H9 (cell line): ENCODE results near the gene UBE4A. TPM values are rescaled to one million over a fixed set of nuclear protein-coding genes. Genes with fewer than 3 reads are reported as not detected.

Experiments used
- DNase-seq: peaks from one replicate; pipeline ENCODE4 v3.0.0-alpha.2; 2017
- H2AFZ ChIP-seq: one replicate; pipeline ENCODE4 v1.6.1; 2013; ENCODE audit warnings: mild to moderate bottlenecking, low read length, control low read depth, moderate library complexity
- H2AK5ac ChIP-seq: 2 replicates; pipeline ENCODE4 v1.6.1; 2013; ENCODE audit warnings: low read length, control low read depth, mixed read lengths; ENCODE audit not compliant: insufficient read length
- H2BK120ac ChIP-seq: one replicate; pipeline ENCODE4 v1.6.1; 2013; ENCODE audit warnings: low read depth, mild to moderate bottlenecking, low read length, control low read depth, inconsistent platforms; ENCODE audit not compliant: poor library complexity, severe bottlenecking
- H2BK12ac ChIP-seq: 2 replicates; pipeline ENCODE4 v1.6.1; 2013; ENCODE audit warnings: low read length, control low read depth, mixed read lengths, low read depth; ENCODE audit not compliant: insufficient read length
- H2BK15ac ChIP-seq: 2 replicates; pipeline ENCODE4 v1.6.1; 2013; ENCODE audit warnings: low read depth, low read length, control low read depth
- H2BK20ac ChIP-seq: one replicate; pipeline ENCODE4 v1.6.1; 2013; ENCODE audit warnings: low read depth, mild to moderate bottlenecking, low read length, control low read depth, inconsistent platforms; ENCODE audit not compliant: poor library complexity, severe bottlenecking
- H2BK5ac ChIP-seq: 2 replicates; pipeline ENCODE4 v1.6.1; 2013; ENCODE audit warnings: low read length, control low read depth, mixed read lengths; ENCODE audit not compliant: insufficient read length
- H3K14ac ChIP-seq: 2 replicates; pipeline ENCODE4 v1.6.1; 2013; ENCODE audit warnings: low read length, control low read depth; ENCODE audit not compliant: insufficient read depth
- H3K18ac ChIP-seq: 2 replicates; pipeline ENCODE4 v1.6.1; 2013; ENCODE audit warnings: low read depth, mild to moderate bottlenecking, mixed read lengths, low read length, control low read depth; ENCODE audit not compliant: insufficient read length
- H3K23ac ChIP-seq: 2 replicates; pipeline ENCODE4 v1.6.1; 2013; ENCODE audit warnings: low read length, control low read depth, mixed read lengths, low read depth; ENCODE audit not compliant: insufficient read length
- H3K23me2 ChIP-seq: 2 replicates; pipeline ENCODE4 v1.6.1; 2013; ENCODE audit warnings: low read depth, mild to moderate bottlenecking, mixed read lengths, low read length, control low read depth; ENCODE audit not compliant: insufficient read length, poor library complexity, severe bottlenecking
- H3K27ac ChIP-seq: 2 replicates; pipeline ENCODE4 v1.5.1; 2013; ENCODE audit warnings: low read length, control low read depth, mixed read lengths, low read depth; ENCODE audit not compliant: insufficient read length
- H3K27me3 ChIP-seq: 2 replicates; pipeline ENCODE4 v1.6.1; 2013; ENCODE audit warnings: low read length, control low read depth, inconsistent platforms; ENCODE audit not compliant: insufficient read depth
- H3K4ac ChIP-seq: 2 replicates; pipeline ENCODE4 v1.6.1; 2013; ENCODE audit warnings: low read depth, mild to moderate bottlenecking, control low read depth, inconsistent platforms, low read length, moderate library complexity
- H3K4me1 ChIP-seq: 2 replicates; pipeline ENCODE4 v1.6.1; 2013; ENCODE audit warnings: low read length, control low read depth, inconsistent platforms; ENCODE audit not compliant: insufficient read depth
- H3K4me2 ChIP-seq: 2 replicates; pipeline ENCODE4 v1.6.1; 2013; ENCODE audit warnings: low read length, control low read depth, mixed read lengths; ENCODE audit not compliant: insufficient read length, insufficient read depth
- H3K56ac ChIP-seq: 2 replicates; pipeline ENCODE4 v1.6.1; 2013; ENCODE audit warnings: low read depth, mild to moderate bottlenecking, mixed read lengths, low read length, control low read depth; ENCODE audit not compliant: insufficient read length
- H3K79me1 ChIP-seq: 2 replicates; pipeline ENCODE4 v1.6.1; 2013; ENCODE audit warnings: low read depth, mild to moderate bottlenecking, moderate library complexity, low read length, control low read depth, inconsistent platforms; ENCODE audit not compliant: insufficient read depth, poor library complexity, severe bottlenecking
- H3K79me2 ChIP-seq: 2 replicates; pipeline ENCODE4 v1.6.1; 2013; ENCODE audit warnings: low read length, control low read depth, inconsistent platforms; ENCODE audit not compliant: insufficient read depth
- H3K9ac ChIP-seq: 2 replicates; pipeline ENCODE4 v1.6.1; 2013; ENCODE audit warnings: low read length, control low read depth, mixed read lengths; ENCODE audit not compliant: insufficient read length; ENCODE audit errors: extremely low read depth
- H3K9me3 ChIP-seq: one replicate; pipeline ENCODE4 v1.6.1; 2013; ENCODE audit warnings: low read depth, low read length, inconsistent platforms; ENCODE audit not compliant: control insufficient read depth
- H3T11ph ChIP-seq: one replicate; pipeline ENCODE4 v1.6.1; 2013; ENCODE audit warnings: mild to moderate bottlenecking, low read length, control low read depth, inconsistent platforms
- H4K20me1 ChIP-seq: one replicate; pipeline ENCODE4 v1.6.1; 2013; ENCODE audit not compliant: control insufficient read depth, insufficient read length, insufficient read depth
- H4K5ac ChIP-seq: 2 replicates; pipeline ENCODE4 v1.6.1; 2013; ENCODE audit warnings: low read depth, mild to moderate bottlenecking, mixed read lengths, low read length, control low read depth; ENCODE audit not compliant: insufficient read length
- H4K8ac ChIP-seq: replicated peaks from 2 replicates; pipeline ENCODE4 v1.6.1; 2013; ENCODE audit warnings: low read length, control low read depth, mixed read lengths, low read depth; ENCODE audit not compliant: insufficient read length
- H4K91ac ChIP-seq: 2 replicates; pipeline ENCODE4 v1.6.1; 2013; ENCODE audit warnings: low read depth, mild to moderate bottlenecking, moderate library complexity, mixed read lengths, low read length, control low read depth; ENCODE audit not compliant: insufficient read length
- H3K27ac Mint-ChIP-seq, 3 experiments: 2 replicates in 2 of 3; 3 replicates in 1 of 3; pipeline ENCODE4 v1.8.0; 2020 to 2021; ENCODE audit warnings: mixed read lengths in 3 of 3, mild to moderate bottlenecking in 1 of 3, moderate library complexity in 1 of 3
- H3K27me3 Mint-ChIP-seq: 2 replicates; pipeline ENCODE4 v1.8.0; 2021; ENCODE audit warnings: low read depth, mild to moderate bottlenecking, moderate library complexity, mixed read lengths
- H3K36me3 Mint-ChIP-seq, 3 experiments: 2 replicates in 2 of 3; 3 replicates in 1 of 3; pipeline ENCODE4 v1.8.0; 2020 to 2021; ENCODE audit warnings: low read depth in 3 of 3, mixed read lengths in 3 of 3; ENCODE audit not compliant: insufficient read depth in 1 of 3
- H3K4me1 Mint-ChIP-seq, 2 experiments: 2 replicates each; pipeline ENCODE4 v1.8.0; 2020; ENCODE audit warnings: mixed read lengths in 2 of 2
- H3K4me3 Mint-ChIP-seq, 2 experiments: 2 replicates in 1 of 2; 3 replicates in 1 of 2; pipeline ENCODE4 v1.8.0; 2020 to 2021; ENCODE audit warnings: mild to moderate bottlenecking in 2 of 2, mixed read lengths in 2 of 2, moderate library complexity in 1 of 2
- H3K9me3 Mint-ChIP-seq, 2 experiments: 2 replicates in 1 of 2; 3 replicates in 1 of 2; pipeline ENCODE4 v1.8.0; 2020; ENCODE audit warnings: mild to moderate bottlenecking in 2 of 2, mixed read lengths in 2 of 2, moderate library complexity in 1 of 2
- WGBS: extraction: QIAGEN DNeasy Blood & Tissue Kit; methylation state at CpG from one replicate; pipeline ENCODE4 v1.1.7; 2013; ENCODE audit warnings: missing lambda C conversion rate, low lambda C conversion rate, mixed read lengths; ENCODE audit not compliant: insufficient read length; ENCODE audit errors: extremely low coverage; 5-methylcytosine and 5-hydroxymethylcytosine counted together
- total RNA-seq: library from RNA; stranded (reverse); gene quantifications from 2 replicates; pipeline ENCODE4 v1.2.1, GENCODE V29; 2021
- TF ChIP-seq, protein P1 (sequence below): fragments of 200-600 bp; sonication (generic); conservative IDR thresholded peaks from 3 replicates; pipeline ENCODE4 v1.8.0; 2021; ENCODE audit warnings: antibody characterized with exemption, mild to moderate bottlenecking

Gene UBE4A
- total RNA-seq, 1 experiment from 2014 or later, result 33.7 TPM

DNA sequence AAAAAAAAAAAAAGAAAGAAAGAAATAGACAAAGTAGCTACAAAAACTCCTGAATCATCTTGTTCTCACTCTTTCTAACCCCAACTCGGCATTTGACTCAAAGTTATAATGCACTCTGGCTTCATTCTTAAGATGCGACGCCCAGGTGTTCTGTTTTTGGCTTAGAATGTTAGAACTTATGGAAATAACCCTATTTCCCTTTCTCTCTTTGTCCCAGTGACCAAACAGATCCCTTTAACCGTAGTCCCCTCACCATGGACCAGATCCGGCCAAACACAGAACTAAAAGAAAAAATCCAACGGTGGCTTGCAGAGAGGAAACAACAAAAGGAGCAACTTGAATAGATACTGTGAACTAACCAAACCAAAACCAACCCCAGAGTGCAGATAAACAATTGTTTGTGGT lies 36.7 kb downstream of the UBE4A start:
- TF ChIP-seq, protein P1, sequence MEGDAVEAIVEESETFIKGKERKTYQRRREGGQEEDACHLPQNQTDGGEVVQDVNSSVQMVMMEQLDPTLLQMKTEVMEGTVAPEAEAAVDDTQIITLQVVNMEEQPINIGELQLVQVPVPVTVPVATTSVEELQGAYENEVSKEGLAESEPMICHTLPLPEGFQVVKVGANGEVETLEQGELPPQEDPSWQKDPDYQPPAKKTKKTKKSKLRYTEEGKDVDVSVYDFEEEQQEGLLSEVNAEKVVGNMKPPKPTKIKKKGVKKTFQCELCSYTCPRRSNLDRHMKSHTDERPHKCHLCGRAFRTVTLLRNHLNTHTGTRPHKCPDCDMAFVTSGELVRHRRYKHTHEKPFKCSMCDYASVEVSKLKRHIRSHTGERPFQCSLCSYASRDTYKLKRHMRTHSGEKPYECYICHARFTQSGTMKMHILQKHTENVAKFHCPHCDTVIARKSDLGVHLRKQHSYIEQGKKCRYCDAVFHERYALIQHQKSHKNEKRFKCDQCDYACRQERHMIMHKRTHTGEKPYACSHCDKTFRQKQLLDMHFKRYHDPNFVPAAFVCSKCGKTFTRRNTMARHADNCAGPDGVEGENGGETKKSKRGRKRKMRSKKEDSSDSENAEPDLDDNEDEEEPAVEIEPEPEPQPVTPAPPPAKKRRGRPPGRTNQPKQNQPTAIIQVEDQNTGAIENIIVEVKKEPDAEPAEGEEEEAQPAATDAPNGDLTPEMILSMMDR, result no peak
- H3K18ac ChIP-seq, result no peak overlapping the region
- no peaks in the 10 kb centered on the region for H3K27me3 Mint-ChIP-seq
- H2BK120ac ChIP-seq, result no peak overlapping the region
- no peak overlapping the region for H3K14ac ChIP-seq
- peaks cover 6% of the 10 kb centered on the region in 2 experiments for H3K4me1 Mint-ChIP-seq
- H3K27ac Mint-ChIP-seq, result no peak overlapping the region; a peak in 1 of 7 replicates
- WGBS, result no CpG with 5 or more reads among the region's 6 CpGs
- no peak for DNase-seq
- H3K23me2 ChIP-seq, result no peaks in the 10 kb centered on the region
- H3K4me2 ChIP-seq, result no peak overlapping the region
- H2AK5ac ChIP-seq, result no peak overlapping the region
- H3K4me1 ChIP-seq, result no peaks in the 10 kb centered on the region
- no peak overlapping the region for H4K5ac ChIP-seq
- H3K79me2 ChIP-seq, result no peaks in the 10 kb centered on the region
- peaks cover 9 to 43% (median 31%) of the 10 kb centered on the region in 3 experiments; a peak in 6 of 7 replicates for H3K36me3 Mint-ChIP-seq
- no peak overlapping the region for H3K9ac ChIP-seq
- H3K9me3 ChIP-seq, result no peaks in the 10 kb centered on the region
- H2BK12ac ChIP-seq, result no peak overlapping the region
- no peak overlapping the region for H3K4ac ChIP-seq
- no peak overlapping the region for H3K23ac ChIP-seq
- no peaks in the 10 kb centered on the region for H3K27me3 ChIP-seq
- H3K27ac ChIP-seq, result no peak overlapping the region
- no peaks in the 10 kb centered on the region for H3K79me1 ChIP-seq
- H2BK20ac ChIP-seq, result no peak overlapping the region
- no peak overlapping the region for H2AFZ ChIP-seq
- no peak overlapping the region for H3K56ac ChIP-seq
- no peak overlapping the region for H2BK5ac ChIP-seq
- no peak overlapping the region for H2BK15ac ChIP-seq
- H4K8ac ChIP-seq, result no peak overlapping the region
- H3T11ph ChIP-seq, result no peak overlapping the region
- no peak overlapping the region for H3K4me3 Mint-ChIP-seq
- H4K20me1 ChIP-seq, result no peaks in the 10 kb centered on the region
- H3K9me3 Mint-ChIP-seq, result no peaks in the 10 kb centered on the region
- no peak overlapping the region for H4K91ac ChIP-seq
